HUES48 (cell line): Measurements from ENCODE around the gene GRIN2A.

Source experiments
- H3K27ac ChIP-seq: one replicate; pipeline ENCODE4 v1.7.0; 2013; ENCODE audit warnings: low read depth, low read length, inconsistent platforms
- H3K27me3 ChIP-seq: 2 replicates; pipeline ENCODE4 v1.6.1; 2013; ENCODE audit warnings: mild to moderate bottlenecking, low read length; ENCODE audit not compliant: control insufficient read depth, insufficient read depth
- H3K36me3 ChIP-seq: 2 replicates; pipeline ENCODE4 v1.6.1; 2013; ENCODE audit warnings: low read length; ENCODE audit not compliant: control insufficient read depth, insufficient read depth
- H3K4me1 ChIP-seq: 2 replicates; pipeline ENCODE4 v1.6.1; 2013; ENCODE audit warnings: mild to moderate bottlenecking, low read length; ENCODE audit not compliant: control insufficient read depth, insufficient read depth
- H3K4me3 ChIP-seq: 2 replicates; pipeline ENCODE4 v1.5.1; 2013; ENCODE audit warnings: mild to moderate bottlenecking, low read depth, low read length
- H3K9ac ChIP-seq: 2 replicates; pipeline ENCODE4 v1.6.1; 2013; ENCODE audit warnings: mild to moderate bottlenecking, low read depth, low read length, moderate library complexity
- H3K9me3 ChIP-seq: 2 replicates; pipeline ENCODE4 v1.6.1; 2013; ENCODE audit warnings: low read length; ENCODE audit not compliant: control insufficient read depth, insufficient read depth

GRIN2A gene

DNA sequence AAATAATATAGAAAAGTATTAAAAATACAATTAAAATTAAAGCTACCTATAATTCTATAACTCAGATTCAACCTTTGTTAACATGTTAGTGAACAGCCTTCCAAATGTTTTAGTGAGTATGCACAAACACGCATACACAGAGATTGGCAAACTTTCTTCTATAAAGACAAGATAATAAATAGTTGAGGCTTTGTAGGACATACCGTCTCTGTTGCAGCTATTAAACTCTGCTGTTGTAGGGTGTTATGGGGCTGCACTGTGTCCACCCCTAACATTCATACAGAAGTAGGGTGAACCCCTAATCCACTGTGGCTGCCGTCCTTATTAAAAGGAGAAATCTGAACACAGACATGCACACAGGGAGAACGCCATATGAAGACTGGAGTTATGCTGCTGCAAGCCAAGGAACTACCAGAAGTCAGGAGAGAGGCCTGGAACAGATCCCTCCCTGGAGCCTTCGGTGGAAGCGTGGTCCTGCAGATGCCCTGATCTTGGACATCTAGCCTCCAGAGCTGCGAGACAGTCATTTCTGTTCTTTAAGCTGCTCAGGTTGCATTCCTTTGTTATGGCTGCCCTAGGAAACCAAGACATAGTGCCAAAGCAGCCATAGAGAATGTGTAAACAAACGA, 383.2 kb downstream of the GRIN2A start:
- no peak overlapping the region for H3K27ac ChIP-seq
- H3K4me3 ChIP-seq: no peak overlapping the region
- no peak overlapping the region for H3K9ac ChIP-seq
- no peaks in the 10 kb centered on the region for H3K36me3 ChIP-seq
- H3K9me3 ChIP-seq: no peaks in the 10 kb centered on the region
- no peaks in the 10 kb centered on the region for H3K4me1 ChIP-seq
- H3K27me3 ChIP-seq: no peaks in the 10 kb centered on the region

- Histone ChIP-seq H3K9ac (no peak overlapping the region), H3K27me3 (no peaks in the 10 kb centered on the region), H3K4me3 (no peak overlapping the region), H3K4me1 (no peaks in the 10 kb centered on the region), H3K9me3 (no peaks in the 10 kb centered on the region), H3K27ac (no peak overlapping the region), H3K36me3 (no peaks in the 10 kb centered on the region)
Observed at GRCh38 chr16:9798474-9798873, 383.8 kb downstream of the GRIN2A start.

DNA sequence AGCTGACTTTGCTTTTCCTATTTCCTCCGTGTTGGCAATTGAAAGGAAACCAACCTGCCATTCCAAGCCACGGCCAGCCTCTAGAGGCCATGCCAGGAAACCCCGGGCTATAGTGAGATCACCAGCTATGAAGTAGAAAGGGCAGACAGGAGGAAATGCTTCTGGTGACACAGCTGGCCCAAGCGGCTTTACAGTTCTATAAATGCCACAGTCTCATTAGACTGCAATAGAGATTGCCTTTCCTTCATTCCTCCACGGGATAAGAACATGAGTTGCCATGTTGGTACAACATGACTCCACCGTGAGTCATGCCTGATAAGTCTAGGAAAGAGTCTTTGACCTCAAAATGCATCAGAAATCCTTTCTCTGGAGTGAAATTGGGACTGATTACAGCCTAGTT, 384.9 kb downstream of the GRIN2A start:
- Histone ChIP-seq H3K4me1 (no peaks in the 10 kb centered on the region), H3K9ac (no peak overlapping the region), H3K27ac (no peak overlapping the region), H3K4me3 (no peak overlapping the region), H3K9me3 (no peaks in the 10 kb centered on the region), H3K27me3 (no peaks in the 10 kb centered on the region), H3K36me3 (no peaks in the 10 kb centered on the region)

GRCh38 chr16:9793623-9794022, 388.6 kb downstream of the GRIN2A start:
- no peaks in the 10 kb centered on the region for H3K9me3 ChIP-seq
- no peak overlapping the region for H3K4me3 ChIP-seq
- H3K27me3 ChIP-seq: no peaks in the 10 kb centered on the region
- no peaks in the 10 kb centered on the region for H3K36me3 ChIP-seq
- H3K27ac ChIP-seq: no peak overlapping the region
- H3K9ac ChIP-seq: no peak overlapping the region
- no peaks in the 10 kb centered on the region for H3K4me1 ChIP-seq

GRCh38 chr16:9791556-9791955, 390.7 kb downstream of the GRIN2A start:
- Histone ChIP-seq H3K9me3 (no peaks in the 10 kb centered on the region), H3K27ac (no peak overlapping the region), H3K4me3 (no peak overlapping the region), H3K4me1 (0 out of 2 replicates have a peak, but pooled peaks cover 6% of the 10 kb centered on the region), H3K9ac (no peak overlapping the region), H3K27me3 (no peaks in the 10 kb centered on the region), H3K36me3 (no peaks in the 10 kb centered on the region)

DNA sequence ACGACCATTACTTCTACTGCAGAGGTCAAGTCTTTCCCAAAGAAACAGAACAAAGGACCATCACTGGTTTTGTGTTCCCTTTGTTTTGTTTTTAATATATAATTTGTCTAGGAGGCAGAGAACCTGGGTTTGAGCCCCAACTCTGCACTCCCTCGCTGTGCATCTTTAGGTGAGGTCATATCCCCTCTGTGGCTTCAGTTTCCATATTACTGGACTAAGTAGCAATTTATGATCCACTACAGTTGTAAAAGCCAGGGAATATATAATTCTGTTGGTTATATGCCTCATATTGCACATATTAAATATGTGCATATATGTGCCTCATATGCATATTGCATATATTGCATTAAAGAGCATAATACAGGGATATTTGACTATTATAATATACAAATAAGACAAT, 392.0 kb downstream of the GRIN2A start:
- Histone ChIP-seq H3K4me1 (0 out of 2 replicates have a peak, but pooled peaks cover 6% of the 10 kb centered on the region), H3K9me3 (no peaks in the 10 kb centered on the region), H3K27ac (no peak overlapping the region), H3K4me3 (no peak overlapping the region), H3K27me3 (no peaks in the 10 kb centered on the region), H3K36me3 (no peaks in the 10 kb centered on the region), H3K9ac (no peak overlapping the region)

- H3K27ac ChIP-seq: no peak overlapping the region
- no peak overlapping the region for H3K4me3 ChIP-seq
- no peaks in the 10 kb centered on the region for H3K27me3 ChIP-seq
- no peaks in the 10 kb centered on the region for H3K36me3 ChIP-seq
- H3K4me1 ChIP-seq: 0 out of 2 replicates have a peak, but pooled peaks cover 6% of the 10 kb centered on the region
- no peak overlapping the region for H3K9ac ChIP-seq
- no peaks in the 10 kb centered on the region for H3K9me3 ChIP-seq
Observed at GRCh38 chr16:9787717-9788116, 394.5 kb downstream of the GRIN2A start.

DNA sequence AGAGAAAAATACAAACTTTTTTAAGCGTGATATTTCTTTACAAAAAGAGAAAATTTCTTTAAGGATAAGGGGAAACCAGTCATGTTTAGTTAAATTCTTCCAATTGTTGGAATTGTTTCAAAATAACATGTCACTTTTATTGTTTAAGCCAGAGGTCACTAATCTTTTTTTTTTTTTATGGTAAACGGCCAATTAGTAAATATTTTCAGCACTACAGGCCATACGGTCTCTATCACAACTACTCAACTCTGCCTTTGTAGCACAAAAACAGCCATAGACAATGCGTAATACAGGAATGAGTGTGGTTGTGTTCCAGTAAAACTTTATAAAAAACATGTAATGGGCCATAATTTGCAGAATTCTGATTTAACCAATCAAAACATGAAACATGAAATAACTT, 401.4 kb downstream of the GRIN2A start:
- Histone ChIP-seq H3K27ac (no peak overlapping the region), H3K4me1 (no peaks in the 10 kb centered on the region), H3K9ac (no peak overlapping the region), H3K9me3 (no peaks in the 10 kb centered on the region), H3K4me3 (no peak overlapping the region), H3K36me3 (no peaks in the 10 kb centered on the region), H3K27me3 (no peaks in the 10 kb centered on the region)

DNA sequence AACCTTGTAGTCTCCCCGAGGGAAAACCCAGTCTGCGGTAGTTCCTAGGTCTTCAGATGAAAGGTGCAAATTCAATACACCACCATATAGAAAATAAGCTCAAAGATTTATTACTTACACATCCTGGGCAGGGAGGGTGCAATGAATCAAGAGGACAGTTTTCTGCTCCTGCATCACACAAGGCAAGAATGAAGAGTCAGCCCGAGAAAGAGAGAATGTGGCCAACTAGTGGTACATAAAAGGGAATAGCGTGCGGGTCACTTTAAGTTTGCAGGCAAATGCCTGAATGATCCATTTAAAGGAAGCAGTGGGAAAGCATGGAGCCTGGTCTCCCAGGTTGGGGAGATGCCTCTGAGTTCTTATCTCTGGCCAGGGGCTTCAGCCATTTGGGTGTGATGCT, 403.4 kb downstream of the GRIN2A start:
- Histone ChIP-seq H3K36me3 (no peaks in the 10 kb centered on the region), H3K27me3 (no peaks in the 10 kb centered on the region), H3K27ac (no peak overlapping the region), H3K4me1 (no peaks in the 10 kb centered on the region), H3K4me3 (no peak overlapping the region), H3K9me3 (no peaks in the 10 kb centered on the region), H3K9ac (no peak overlapping the region)

- Histone ChIP-seq H3K27ac (no peak overlapping the region), H3K4me3 (no peak overlapping the region), H3K9ac (no peak overlapping the region), H3K27me3 (no peaks in the 10 kb centered on the region), H3K9me3 (no peaks in the 10 kb centered on the region), H3K36me3 (no peaks in the 10 kb centered on the region), H3K4me1 (0 out of 2 replicates have a peak, but pooled peaks cover 2% of the 10 kb centered on the region)
Observed at GRCh38 chr16:9775998-9776397, 406.2 kb downstream of the GRIN2A start.

DNA sequence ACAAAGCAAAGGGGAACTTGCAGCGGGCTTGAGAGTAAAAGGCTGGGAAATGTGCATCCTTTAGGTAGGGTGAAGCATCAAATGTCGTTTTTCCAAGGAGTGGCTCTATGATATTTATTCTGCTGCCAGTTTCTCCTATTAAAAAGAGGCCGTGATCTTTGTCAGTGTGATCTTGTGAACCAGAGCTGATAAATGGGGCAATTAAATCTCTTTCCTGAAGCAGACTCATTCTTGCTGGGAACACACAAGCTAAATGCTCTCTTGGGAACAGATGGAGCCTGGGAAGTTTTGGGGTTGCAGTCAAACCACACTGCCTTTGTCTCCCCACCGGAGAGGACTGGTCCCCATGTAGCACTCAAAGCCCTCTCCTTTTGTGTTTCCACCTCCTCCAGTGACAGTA, 408.9 kb downstream of the GRIN2A start:
- no peak overlapping the region for H3K4me3 ChIP-seq
- H3K27ac ChIP-seq: no peak overlapping the region
- no peaks in the 10 kb centered on the region for H3K36me3 ChIP-seq
- H3K9me3 ChIP-seq: no peaks in the 10 kb centered on the region
- H3K27me3 ChIP-seq: no peaks in the 10 kb centered on the region
- H3K4me1 ChIP-seq: peaks cover 12% of the 10 kb centered on the region; the same call in 1 of the 2 replicates
- H3K9ac ChIP-seq: no peak overlapping the region
